Upper lobe of left lung (tissue), 6 donors: ENCODE data around the gene PDE9A. TPM values are rescaled to one million over a fixed set of nuclear protein-coding genes. Genes with fewer than 3 reads are reported as not detected.
"Not testable (repeated sequence)": the region's sequence is repeated elsewhere in the genome, so short reads cannot be mapped to it uniquely, and the experiment has no call there.

Experiments used
- ATAC-seq, 2 donors: fragments of 200-7000 bp; cut with Tn5 transposase; one replicate each; pipeline ENCODE4 v1.9.1; 2022; ENCODE audit warnings: mild to moderate bottlenecking in 2 of 2, moderate library complexity in 2 of 2; ENCODE audit not compliant: low FRiP score in 2 of 2
- DNase-seq, 2 donors: peaks; one replicate each; pipeline ENCODE4 v3.0.0-alpha.2; 2019 to 2020
- H3K27ac ChIP-seq, 4 donors: fragments of 200-600 bp; sonication (generic); one replicate each; pipeline ENCODE4 v1.5.1; 2016 to 2019
- H3K27me3 ChIP-seq, 4 donors: fragments of 200-600 bp; sonication (generic); one replicate each; pipeline ENCODE4 v1.5.1; 2017 to 2019
- H3K36me3 ChIP-seq, 4 donors: fragments of 200-600 bp; sonication (generic); one replicate each; pipeline ENCODE4 v1.5.1; 2016 to 2019
- H3K4me1 ChIP-seq, 4 donors: fragments of 200-600 bp; sonication (generic); one replicate each; pipeline ENCODE4 v1.5.1; 2018 to 2019
- H3K4me3 ChIP-seq, 4 donors: fragments of 200-600 bp; sonication (generic); one replicate each; pipeline ENCODE4 v1.5.1; 2017 to 2019; ENCODE audit warnings: mild to moderate bottlenecking in 2 of 4, moderate library complexity in 1 of 4
- H3K9me3 ChIP-seq, 4 donors: fragments of 200-600 bp; sonication (generic); one replicate each; pipeline ENCODE4 v1.5.1; 2018 to 2019
- CTCF ChIP-seq, 6 experiments: fragments of 450-650 bp in 4 of 6; fragments of 200-600 bp in 2 of 6; sonication (generic) in 2 of 6; IDR thresholded peaks; one replicate each; pipeline ENCODE4 v1.5.1; 2016 to 2019; ENCODE audit warnings: antibody characterized with exemption in 6 of 6
- EP300 ChIP-seq, 4 donors: sonication (generic); formaldehyde crosslinking; IDR thresholded peaks; one replicate each; pipeline ENCODE4 v1.5.1; 2017; ENCODE audit warnings: antibody characterized with exemption in 4 of 4, control low read depth in 2 of 4
- POLR2A ChIP-seq, 4 donors: fragments of 450-650 bp; IDR thresholded peaks; one replicate each; pipeline ENCODE4 v1.5.1; 2016 to 2017; ENCODE audit warnings: antibody characterized with exemption in 4 of 4, mild to moderate bottlenecking in 2 of 4
- POLR2AphosphoS5 ChIP-seq, 2 donors: sonication (generic); formaldehyde crosslinking; IDR thresholded peaks; one replicate each; pipeline ENCODE4 v1.5.1; 2017; ENCODE audit warnings: antibody characterized with exemption in 2 of 2
- WGBS, 2 donors: methylation state at CpG; one replicate each; pipeline ENCODE4 v1.1.5; 2017 to 2018; 5-methylcytosine and 5-hydroxymethylcytosine counted together
- total RNA-seq, 6 donors: library from RNA; depleted of rRNA in 4 of 6; stranded (reverse); fragments of >200 nt in 4 of 6; gene quantifications; one replicate each; pipeline versions ENCODE4 v1.1.0 to v1.2.1, GENCODE V29; 2016 to 2021
- donor health status: DM: no; HTN: no; CAD: no; lungs with moderate emphysema.
- donor health status: DM: no; HTN: yes; CAD: no; lungs with severe emphysema.

The PDE9A gene
- total RNA-seq, 6 donors from 2014 or later = 4.0 to 12.4 (median 6.6) TPM

DNA sequence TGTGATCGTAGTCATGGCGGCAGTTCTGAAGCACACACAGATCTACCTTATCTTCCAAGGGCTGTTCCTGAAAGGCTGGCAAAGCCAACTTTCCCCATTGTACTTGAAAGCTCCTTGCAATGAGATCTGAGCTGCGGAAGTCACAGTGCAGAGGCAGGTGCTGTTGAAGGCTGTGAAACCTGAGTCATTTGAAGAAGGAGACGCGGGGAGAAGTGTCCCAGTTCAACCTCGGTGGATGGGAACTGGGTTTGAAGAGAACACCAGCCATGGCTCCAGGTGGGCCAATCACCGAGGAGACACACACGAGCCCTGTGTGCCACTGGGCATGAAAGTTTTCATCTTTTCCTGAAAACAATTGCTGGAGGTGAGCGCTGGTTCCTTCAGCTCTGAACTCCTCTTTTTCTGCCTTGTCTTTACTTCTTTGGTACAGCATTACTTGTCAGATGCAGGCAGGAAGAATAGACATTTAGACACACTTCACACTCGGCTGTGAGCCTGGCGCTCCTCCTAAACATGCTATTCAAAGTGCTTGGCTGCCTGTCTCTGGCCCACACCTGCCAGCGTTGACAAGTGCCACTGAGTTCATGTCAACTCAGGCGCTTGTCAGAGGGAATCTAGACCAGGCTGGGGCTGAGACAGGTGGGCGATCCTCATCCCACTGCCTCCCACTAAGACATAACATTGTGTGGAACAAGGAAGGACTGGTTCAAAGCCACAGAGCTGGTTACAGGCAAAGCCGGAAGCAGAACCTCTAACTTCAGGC lies 25.7 kb upstream of the PDE9A start:
- no peak for ATAC-seq
- H3K4me1 ChIP-seq = no peaks in the 10 kb centered on the region
- peak in 1 of 2 donors; percentile 21 for DNase-seq
- no peaks in the 10 kb centered on the region for H3K36me3 ChIP-seq
- H3K27ac ChIP-seq = no peak overlapping the region
- no peak overlapping the region for H3K4me3 ChIP-seq
- no peaks in the 10 kb centered on the region for H3K27me3 ChIP-seq
- TF ChIP-seq POLR2AphosphoS5 (IDR thresholded peaks at IDR 0.05) (no peak), EP300 (IDR thresholded peaks at IDR 0.05) (no peak), POLR2A (IDR thresholded peaks at IDR 0.05) (no peak), CTCF (IDR thresholded peaks at IDR 0.05) (no peak)
- 80 to 83% methylated on average over 15 of the region's 15 CpGs for WGBS, 2 donors
- no peaks in the 10 kb centered on the region for H3K9me3 ChIP-seq

- ATAC-seq, DNase-seq, H3K27me3 ChIP-seq, H3K4me1 ChIP-seq, H3K27ac ChIP-seq, H3K36me3 ChIP-seq, H3K9me3 ChIP-seq, H3K4me3 ChIP-seq: not testable (repeated sequence)
- 87 to 88% methylated on average over 2 of the region's 2 CpGs for WGBS, 2 donors
These were observed 24.9 kb upstream of the PDE9A start for GRCh38 chr21:42628466-42629061.

GRCh38 chr21:42629933-42630589 lies 23.4 kb upstream of the PDE9A start:
- no peak for ATAC-seq
- Histone ChIP-seq H3K9me3 (no peaks in the 10 kb centered on the region), H3K27ac (no peak overlapping the region), H3K4me1 (no peaks in the 10 kb centered on the region), H3K36me3 (no peaks in the 10 kb centered on the region), H3K4me3 (no peak overlapping the region), H3K27me3 (no peaks in the 10 kb centered on the region)
- DNase-seq = no peak
- TF ChIP-seq POLR2AphosphoS5 (IDR thresholded peaks at IDR 0.05) = no peak
- TF ChIP-seq CTCF (IDR thresholded peaks at IDR 0.05) = no peak
- TF ChIP-seq EP300 (IDR thresholded peaks at IDR 0.05) = no peak
- no peak for TF ChIP-seq POLR2A (IDR thresholded peaks at IDR 0.05)
- 83% methylated on average over 9 of the region's 9 CpGs for WGBS, 2 donors

DNA sequence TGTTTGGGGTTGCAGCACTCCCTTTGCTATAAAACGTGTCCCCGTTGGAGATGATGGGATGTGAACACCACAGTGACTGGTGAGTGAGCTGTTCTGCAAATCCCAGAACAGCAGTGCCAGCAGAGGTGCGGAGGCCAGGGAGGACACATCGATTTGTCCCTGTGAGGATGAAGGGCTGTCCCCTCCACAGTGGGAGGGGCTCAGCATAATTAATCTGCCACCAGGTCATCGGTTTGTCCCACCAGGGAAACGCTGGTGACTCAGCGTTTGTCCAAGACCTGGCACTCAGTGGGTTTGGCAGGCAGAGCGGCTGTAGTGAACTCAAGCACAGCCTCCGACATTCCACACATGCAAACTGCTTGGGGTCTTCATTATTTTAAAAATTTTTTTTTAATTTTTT lies 22.8 kb upstream of the PDE9A start:
- WGBS, 2 donors = 72 to 75% methylated on average over 8 to 9 of the region's 9 CpGs
- H3K27me3 ChIP-seq = no peaks in the 10 kb centered on the region
- H3K9me3 ChIP-seq = no peaks in the 10 kb centered on the region
- ATAC-seq = no peak
- no peaks in the 10 kb centered on the region for H3K36me3 ChIP-seq
- H3K27ac ChIP-seq = no peak overlapping the region
- H3K4me1 ChIP-seq = no peaks in the 10 kb centered on the region
- TF ChIP-seq POLR2A (IDR thresholded peaks at IDR 0.05) = no peak
- no peak for TF ChIP-seq EP300 (IDR thresholded peaks at IDR 0.05)
- no peak for TF ChIP-seq POLR2AphosphoS5 (IDR thresholded peaks at IDR 0.05)
- TF ChIP-seq CTCF (IDR thresholded peaks at IDR 0.05) = no peak
- H3K4me3 ChIP-seq = no peak overlapping the region
- DNase-seq = no peak

- Histone ChIP-seq H3K27ac (no peak overlapping the region), H3K36me3 (no peaks in the 10 kb centered on the region), H3K27me3 (no peaks in the 10 kb centered on the region), H3K4me3 (no peak overlapping the region), H3K4me1 (peaks cover 0 to 1% (median under 1%) of the 10 kb centered on the region in 4 donors), H3K9me3 (no peaks in the 10 kb centered on the region)
- DNase-seq (no peak), ATAC-seq (no peak)
- 77 to 89% methylated on average over 3 to 5 of the region's 5 CpGs for WGBS, 2 donors
- no peak for TF ChIP-seq EP300 (IDR thresholded peaks at IDR 0.05)
- no peak for TF ChIP-seq POLR2AphosphoS5 (IDR thresholded peaks at IDR 0.05)
- no peak for TF ChIP-seq POLR2A (IDR thresholded peaks at IDR 0.05)
- TF ChIP-seq CTCF (IDR thresholded peaks at IDR 0.05) = no peak
These were observed 22.3 kb upstream of the PDE9A start for GRCh38 chr21:42631142-42631541.
